Measurements from ENCODE around the gene UGT1A8.

DNA sequence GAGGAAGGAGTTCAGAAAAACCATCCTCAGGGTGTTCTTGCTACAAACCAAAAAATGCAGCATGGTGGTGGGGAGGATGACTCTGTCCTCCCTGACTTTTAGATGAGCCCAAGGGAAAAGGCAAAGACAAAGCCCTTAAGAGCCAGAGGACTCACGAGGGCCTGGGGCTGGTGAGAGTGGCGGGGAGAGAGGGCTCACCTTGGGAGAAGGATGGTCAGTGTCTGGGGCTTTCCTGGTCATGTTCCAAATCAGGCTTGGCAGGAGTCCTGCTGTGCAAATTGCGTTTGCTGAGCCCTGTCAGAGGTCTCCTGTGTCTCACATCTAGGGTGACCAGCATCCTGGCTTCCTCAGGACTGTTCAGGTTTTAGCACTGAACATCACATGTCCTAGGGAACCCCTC is 147.3 kb downstream of the UGT1A8 start:
- TF ChIP-seq, protein P1, sequence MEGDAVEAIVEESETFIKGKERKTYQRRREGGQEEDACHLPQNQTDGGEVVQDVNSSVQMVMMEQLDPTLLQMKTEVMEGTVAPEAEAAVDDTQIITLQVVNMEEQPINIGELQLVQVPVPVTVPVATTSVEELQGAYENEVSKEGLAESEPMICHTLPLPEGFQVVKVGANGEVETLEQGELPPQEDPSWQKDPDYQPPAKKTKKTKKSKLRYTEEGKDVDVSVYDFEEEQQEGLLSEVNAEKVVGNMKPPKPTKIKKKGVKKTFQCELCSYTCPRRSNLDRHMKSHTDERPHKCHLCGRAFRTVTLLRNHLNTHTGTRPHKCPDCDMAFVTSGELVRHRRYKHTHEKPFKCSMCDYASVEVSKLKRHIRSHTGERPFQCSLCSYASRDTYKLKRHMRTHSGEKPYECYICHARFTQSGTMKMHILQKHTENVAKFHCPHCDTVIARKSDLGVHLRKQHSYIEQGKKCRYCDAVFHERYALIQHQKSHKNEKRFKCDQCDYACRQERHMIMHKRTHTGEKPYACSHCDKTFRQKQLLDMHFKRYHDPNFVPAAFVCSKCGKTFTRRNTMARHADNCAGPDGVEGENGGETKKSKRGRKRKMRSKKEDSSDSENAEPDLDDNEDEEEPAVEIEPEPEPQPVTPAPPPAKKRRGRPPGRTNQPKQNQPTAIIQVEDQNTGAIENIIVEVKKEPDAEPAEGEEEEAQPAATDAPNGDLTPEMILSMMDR (conservative IDR thresholded peaks at IDR 0.05; ENCODE audit: low read depth in 2 of 2), result no peak
- TF ChIP-seq EZH2 (IDR thresholded peaks at IDR 0.05; ENCODE audit: low read depth, unreplicated experiment) (no peak), EZH2phosphoT487 (IDR thresholded peaks at IDR 0.05; ENCODE audit: unreplicated experiment) (no peak), CREB1 (CRISPR knock-in tag; IDR thresholded peaks at IDR 0.05; ENCODE audit: low read depth) (no peak), JUNB (IDR thresholded peaks at IDR 0.05; ENCODE audit: unreplicated experiment) (no peak), NANOG (IDR thresholded peaks at IDR 0.05; ENCODE audit: borderline replicate concordance) (no peak), POLR2AphosphoS5 (IDR thresholded peaks at IDR 0.05; ENCODE audit: low read depth) (no peak), ZNF114 (CRISPR knock-in tag; IDR thresholded peaks at IDR 0.05) (no peak), ZNF331 (CRISPR knock-in tag; IDR thresholded peaks at IDR 0.05; ENCODE audit: low read depth) (no peak)
- TF ChIP-seq, protein P2, sequence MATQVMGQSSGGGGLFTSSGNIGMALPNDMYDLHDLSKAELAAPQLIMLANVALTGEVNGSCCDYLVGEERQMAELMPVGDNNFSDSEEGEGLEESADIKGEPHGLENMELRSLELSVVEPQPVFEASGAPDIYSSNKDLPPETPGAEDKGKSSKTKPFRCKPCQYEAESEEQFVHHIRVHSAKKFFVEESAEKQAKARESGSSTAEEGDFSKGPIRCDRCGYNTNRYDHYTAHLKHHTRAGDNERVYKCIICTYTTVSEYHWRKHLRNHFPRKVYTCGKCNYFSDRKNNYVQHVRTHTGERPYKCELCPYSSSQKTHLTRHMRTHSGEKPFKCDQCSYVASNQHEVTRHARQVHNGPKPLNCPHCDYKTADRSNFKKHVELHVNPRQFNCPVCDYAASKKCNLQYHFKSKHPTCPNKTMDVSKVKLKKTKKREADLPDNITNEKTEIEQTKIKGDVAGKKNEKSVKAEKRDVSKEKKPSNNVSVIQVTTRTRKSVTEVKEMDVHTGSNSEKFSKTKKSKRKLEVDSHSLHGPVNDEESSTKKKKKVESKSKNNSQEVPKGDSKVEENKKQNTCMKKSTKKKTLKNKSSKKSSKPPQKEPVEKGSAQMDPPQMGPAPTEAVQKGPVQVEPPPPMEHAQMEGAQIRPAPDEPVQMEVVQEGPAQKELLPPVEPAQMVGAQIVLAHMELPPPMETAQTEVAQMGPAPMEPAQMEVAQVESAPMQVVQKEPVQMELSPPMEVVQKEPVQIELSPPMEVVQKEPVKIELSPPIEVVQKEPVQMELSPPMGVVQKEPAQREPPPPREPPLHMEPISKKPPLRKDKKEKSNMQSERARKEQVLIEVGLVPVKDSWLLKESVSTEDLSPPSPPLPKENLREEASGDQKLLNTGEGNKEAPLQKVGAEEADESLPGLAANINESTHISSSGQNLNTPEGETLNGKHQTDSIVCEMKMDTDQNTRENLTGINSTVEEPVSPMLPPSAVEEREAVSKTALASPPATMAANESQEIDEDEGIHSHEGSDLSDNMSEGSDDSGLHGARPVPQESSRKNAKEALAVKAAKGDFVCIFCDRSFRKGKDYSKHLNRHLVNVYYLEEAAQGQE (IDR thresholded peaks at IDR 0.05; ENCODE audit: unreplicated experiment), result no peak
- TF ChIP-seq, protein P3, sequence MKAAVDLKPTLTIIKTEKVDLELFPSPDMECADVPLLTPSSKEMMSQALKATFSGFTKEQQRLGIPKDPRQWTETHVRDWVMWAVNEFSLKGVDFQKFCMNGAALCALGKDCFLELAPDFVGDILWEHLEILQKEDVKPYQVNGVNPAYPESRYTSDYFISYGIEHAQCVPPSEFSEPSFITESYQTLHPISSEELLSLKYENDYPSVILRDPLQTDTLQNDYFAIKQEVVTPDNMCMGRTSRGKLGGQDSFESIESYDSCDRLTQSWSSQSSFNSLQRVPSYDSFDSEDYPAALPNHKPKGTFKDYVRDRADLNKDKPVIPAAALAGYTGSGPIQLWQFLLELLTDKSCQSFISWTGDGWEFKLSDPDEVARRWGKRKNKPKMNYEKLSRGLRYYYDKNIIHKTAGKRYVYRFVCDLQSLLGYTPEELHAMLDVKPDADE (IDR thresholded peaks at IDR 0.05), result no peak
